Effector memory CD4-positive, alpha-beta T cell (primary cell): ENCODE data around the gene ATP5F1E.

Source experiments
- DNase-seq, 3 donors: peaks; one replicate each; pipeline ENCODE4 v3.0.0-alpha.2; 2020
- H3K27ac ChIP-seq: 2 replicates; pipeline ENCODE4 v1.7.0; 2013; ENCODE audit warnings: mild to moderate bottlenecking, low read length, moderate library complexity; ENCODE audit not compliant: insufficient read depth, poor library complexity, severe bottlenecking
- H3K27me3 ChIP-seq: replicated peaks from 2 replicates; pipeline ENCODE4 v1.7.0; 2013; ENCODE audit warnings: mild to moderate bottlenecking, low read length; ENCODE audit not compliant: insufficient read depth, control insufficient read depth, poor library complexity, severe bottlenecking
- H3K36me3 ChIP-seq: 2 replicates; pipeline ENCODE4 v1.7.0; 2013; ENCODE audit warnings: mild to moderate bottlenecking, low read length, moderate library complexity; ENCODE audit not compliant: control insufficient read depth, insufficient read depth
- H3K4me1 ChIP-seq: 2 replicates; pipeline ENCODE4 v1.7.0; 2013; ENCODE audit warnings: low read length, mild to moderate bottlenecking; ENCODE audit not compliant: control insufficient read depth, insufficient read depth, poor library complexity, severe bottlenecking
- H3K4me3 ChIP-seq: 2 replicates; pipeline ENCODE4 v1.7.0; 2013; ENCODE audit warnings: low read length, low read depth, mild to moderate bottlenecking; ENCODE audit not compliant: insufficient read depth, poor library complexity, severe bottlenecking
- H3K9me3 ChIP-seq: 2 replicates; pipeline ENCODE4 v1.7.0; 2013; ENCODE audit warnings: mild to moderate bottlenecking, low read length, moderate library complexity; ENCODE audit not compliant: control insufficient read depth

Gene ATP5F1E

GRCh38 chr20:59064214-59064722 lies 32.1 kb upstream of the ATP5F1E start:
- DNase-seq: no peak
- H3K27ac ChIP-seq: no peak overlapping the region
- no peak overlapping the region for H3K4me3 ChIP-seq
- no peaks in the 10 kb centered on the region for H3K4me1 ChIP-seq
- H3K27me3 ChIP-seq: peaks cover 3% of the 10 kb centered on the region
- H3K36me3 ChIP-seq: no peaks in the 10 kb centered on the region
- no peaks in the 10 kb centered on the region for H3K9me3 ChIP-seq

GRCh38 chr20:59063358-59064213 lies 31.5 kb upstream of the ATP5F1E start:
- H3K27me3 ChIP-seq: peaks cover 3% of the 10 kb centered on the region
- no peaks in the 10 kb centered on the region for H3K36me3 ChIP-seq
- no peaks in the 10 kb centered on the region for H3K9me3 ChIP-seq
- no peak overlapping the region for H3K4me3 ChIP-seq
- DNase-seq: no peak
- H3K27ac ChIP-seq: no peak overlapping the region
- no peaks in the 10 kb centered on the region for H3K4me1 ChIP-seq

GRCh38 chr20:59062081-59062480 lies 29.9 kb upstream of the ATP5F1E start:
- H3K27me3 ChIP-seq: peaks cover 3% of the 10 kb centered on the region
- H3K27ac ChIP-seq: no peak overlapping the region
- H3K4me3 ChIP-seq: no peak overlapping the region
- no peaks in the 10 kb centered on the region for H3K4me1 ChIP-seq
- H3K9me3 ChIP-seq: no peaks in the 10 kb centered on the region
- no peaks in the 10 kb centered on the region for H3K36me3 ChIP-seq
- DNase-seq: no peak

- no peak overlapping the region for H3K4me3 ChIP-seq
- H3K27me3 ChIP-seq: no peaks in the 10 kb centered on the region
- DNase-seq: no peak
- H3K27ac ChIP-seq: no peak overlapping the region
- no peaks in the 10 kb centered on the region for H3K36me3 ChIP-seq
- H3K9me3 ChIP-seq: no peaks in the 10 kb centered on the region
- no peaks in the 10 kb centered on the region for H3K4me1 ChIP-seq
Observed at GRCh38 chr20:59055302-59055701, 23.2 kb upstream of the ATP5F1E start.

GRCh38 chr20:59051666-59052185 lies 19.6 kb upstream of the ATP5F1E start:
- no peaks in the 10 kb centered on the region for H3K9me3 ChIP-seq
- no peaks in the 10 kb centered on the region for H3K4me1 ChIP-seq
- no peak overlapping the region for H3K27ac ChIP-seq
- no peak overlapping the region for H3K4me3 ChIP-seq
- DNase-seq: no peak
- no peaks in the 10 kb centered on the region for H3K27me3 ChIP-seq
- no peaks in the 10 kb centered on the region for H3K36me3 ChIP-seq

- no peaks in the 10 kb centered on the region for H3K36me3 ChIP-seq
- no peak overlapping the region for H3K4me3 ChIP-seq
- H3K9me3 ChIP-seq: no peaks in the 10 kb centered on the region
- no peak for DNase-seq
- no peaks in the 10 kb centered on the region for H3K27me3 ChIP-seq
- H3K27ac ChIP-seq: no peak overlapping the region
- H3K4me1 ChIP-seq: no peaks in the 10 kb centered on the region
Observed at GRCh38 chr20:59050437-59050836, 18.3 kb upstream of the ATP5F1E start.

GRCh38 chr20:59048681-59049030 lies 16.5 kb upstream of the ATP5F1E start:
- Histone ChIP-seq H3K4me1 (no peaks in the 10 kb centered on the region), H3K36me3 (no peaks in the 10 kb centered on the region), H3K27me3 (no peaks in the 10 kb centered on the region), H3K9me3 (no peaks in the 10 kb centered on the region), H3K4me3 (no peak overlapping the region), H3K27ac (no peak overlapping the region)
- DNase-seq: no peak

- DNase-seq: no peak
- peaks cover 2% of the 10 kb centered on the region for H3K4me1 ChIP-seq
- H3K9me3 ChIP-seq: no peaks in the 10 kb centered on the region
- no peak overlapping the region for H3K27ac ChIP-seq
- no peak overlapping the region for H3K4me3 ChIP-seq
- H3K27me3 ChIP-seq: no peaks in the 10 kb centered on the region
- H3K36me3 ChIP-seq: no peaks in the 10 kb centered on the region
Observed at GRCh38 chr20:59047938-59048680, 16.0 kb upstream of the ATP5F1E start.

GRCh38 chr20:59046862-59047261 lies 14.7 kb upstream of the ATP5F1E start:
- Histone ChIP-seq H3K4me1 (peaks cover 7% of the 10 kb centered on the region), H3K4me3 (no peak overlapping the region), H3K9me3 (no peaks in the 10 kb centered on the region), H3K27me3 (no peaks in the 10 kb centered on the region), H3K36me3 (no peaks in the 10 kb centered on the region), H3K27ac (no peak overlapping the region)
- no peak for DNase-seq

- Histone ChIP-seq H3K36me3 (no peaks in the 10 kb centered on the region), H3K4me1 (peaks cover 24% of the 10 kb centered on the region), H3K27ac (no peak overlapping the region), H3K9me3 (no peaks in the 10 kb centered on the region), H3K27me3 (no peaks in the 10 kb centered on the region), H3K4me3 (no peak overlapping the region)
- no peak for DNase-seq
Observed at GRCh38 chr20:59044796-59045195, 12.7 kb upstream of the ATP5F1E start.
